Erythroblast (primary cell): ENCODE results near the gene EPB41.

Experiments
- GATA1 ChIP-seq: IDR thresholded peaks from 2 replicates; pipeline ENCODE4 v1.6.1; 2011; ENCODE audit warnings: low read depth, mild to moderate bottlenecking, control low read depth, low read length, moderate library complexity
- POLR2A ChIP-seq: IDR thresholded peaks from 2 replicates; pipeline ENCODE4 v1.6.1; 2011; ENCODE audit warnings: mild to moderate bottlenecking, low read length

- no peak for TF ChIP-seq POLR2A
- no peak for TF ChIP-seq GATA1
These were observed 67.8 kb downstream of the EPB41 start for GRCh38 chr1:28982198-28982597.
